KBM-7 (cell line): ENCODE data around the gene UQCRC2.
"Not testable (repeated sequence)": the region's sequence is repeated elsewhere in the genome, so short reads cannot be mapped to it uniquely, and the experiment has no call there.

Experiments
- DNase-seq: peaks from one replicate; pipeline ENCODE4 v3.0.0-alpha.2; 2015
- in situ Hi-C: fragments of 300-500 bp; cut with MboI; formaldehyde crosslinking; loops from 2 replicates; pipeline ENCODE4 v1.14.3; 2020; ENCODE audit warnings: low sequenced_read_pairs, low pct_unique_long_range_greater_than_20kb, mixed read lengths

UQCRC2 gene

GRCh38 chr16:22005746-22006145 lies 52.6 kb downstream of the UQCRC2 start:
- in situ Hi-C loops = no loop called here
- DNase-seq = no peak

DNA sequence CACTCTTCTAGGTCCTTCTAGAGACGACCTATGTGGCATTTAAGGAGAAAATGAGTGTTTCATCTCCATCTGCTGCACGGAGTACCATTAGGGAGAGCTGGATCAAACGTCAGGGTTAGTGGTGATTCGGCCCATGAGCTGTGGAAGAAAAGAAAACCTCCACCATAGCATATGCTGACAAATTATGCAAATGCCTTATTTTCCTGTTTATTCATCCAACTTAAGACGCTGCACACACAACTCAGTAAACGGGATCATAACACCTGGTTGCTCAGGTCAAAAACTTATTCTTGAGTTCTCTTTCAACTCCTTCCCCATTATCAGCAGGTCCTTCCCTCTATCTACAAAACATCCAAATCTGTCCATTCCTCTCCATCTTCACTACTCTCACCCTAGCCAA lies 53.5 kb downstream of the UQCRC2 start:
- DNase-seq = no peak
- in situ Hi-C loops = no loop called here

- DNase-seq = no peak
- in situ Hi-C loops = no loop called here
Observed at GRCh38 chr16:22007159-22007508, 54.0 kb downstream of the UQCRC2 start.

DNA sequence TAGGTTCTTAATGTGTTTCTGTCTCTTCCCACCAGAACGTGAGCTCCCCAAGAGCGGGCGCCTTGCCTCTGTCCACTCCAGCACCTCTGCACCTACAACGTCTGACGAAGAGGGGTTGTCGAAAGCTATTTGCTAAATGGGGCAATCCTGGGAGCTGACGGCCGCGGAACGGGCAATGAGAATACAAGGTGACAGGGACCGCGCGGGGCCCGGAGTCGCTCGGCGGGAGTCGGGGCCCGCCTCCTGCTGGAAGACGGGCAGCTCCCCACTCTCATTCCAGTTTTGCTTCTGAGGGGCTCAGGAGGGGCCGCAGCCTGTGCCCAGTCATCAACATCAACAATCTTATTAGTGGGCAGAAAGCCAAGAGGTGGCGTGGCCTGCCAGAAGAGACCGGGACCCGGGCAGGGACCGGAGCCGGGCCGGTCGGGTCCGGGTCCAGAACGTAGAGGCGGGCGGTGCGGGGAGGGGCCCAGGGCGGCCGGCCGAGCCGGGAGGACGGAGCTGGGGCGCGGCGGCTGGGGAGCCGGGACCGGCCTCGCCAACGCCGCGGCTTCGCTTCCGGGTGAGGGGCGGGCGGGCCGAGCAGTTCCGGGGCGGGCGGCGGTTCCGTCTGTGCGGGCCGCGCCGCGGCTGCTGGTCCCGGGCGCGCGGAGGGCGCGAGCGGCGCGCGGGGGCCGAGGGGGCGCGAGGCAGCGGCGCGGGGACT lies 54.5 kb downstream of the UQCRC2 start, which contains the start of gene MOSMO:
Gene MOSMO, plus strand, starts transcription at position 603 of the 706 bp plus-strand sequence. CDS start 191 bp downstream, outside the sequence.
- DNase-seq = peak; percentile 63

DNA sequence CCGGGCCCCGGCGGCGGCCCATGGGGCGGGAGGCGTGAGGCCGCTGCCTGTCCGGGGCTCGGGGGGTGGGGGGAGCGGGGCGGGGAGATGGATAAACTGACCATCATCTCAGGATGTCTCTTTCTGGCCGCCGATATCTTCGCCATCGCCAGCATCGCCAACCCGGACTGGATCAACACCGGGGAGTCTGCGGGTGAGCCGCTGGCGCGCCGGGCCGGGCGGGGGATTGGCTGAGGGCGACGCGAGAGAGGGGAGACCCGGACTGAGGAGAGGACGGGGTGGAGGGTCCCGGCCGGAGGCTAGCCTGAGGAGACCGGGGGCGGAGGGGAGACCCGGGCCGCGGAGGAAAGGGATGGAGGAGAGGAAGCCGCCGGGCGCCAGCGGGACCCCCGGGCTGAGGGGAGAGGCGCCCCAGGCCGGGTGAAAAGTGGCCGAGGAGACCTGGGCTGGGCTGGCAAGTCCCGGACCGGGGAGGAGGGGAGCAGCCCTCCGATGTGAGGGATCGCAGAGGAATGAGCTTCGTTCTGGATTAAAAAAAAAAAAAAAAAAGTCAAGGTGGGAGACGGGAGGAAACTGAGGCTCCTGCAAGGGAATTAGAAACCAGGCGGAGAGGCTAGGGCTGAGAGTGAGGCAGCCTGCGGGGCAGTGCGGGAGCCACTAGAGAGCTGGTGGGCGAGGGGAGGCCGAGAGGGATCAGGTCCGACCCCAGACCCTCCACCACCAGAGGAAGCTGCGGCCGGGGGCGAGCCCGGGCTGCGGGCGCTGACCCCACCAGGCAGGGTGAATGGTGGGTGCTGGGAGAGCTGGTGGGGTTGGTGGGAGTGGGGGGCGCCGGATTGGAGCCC lies 55.3 kb downstream of the UQCRC2 start:
- DNase-seq = peak; percentile 12
- in situ Hi-C loops = no loop called here

More for the DNA sequence above, 54.5 kb downstream of the UQCRC2 start, which contains the start of gene MOSMO:
- in situ Hi-C loops = no loop called here

DNA sequence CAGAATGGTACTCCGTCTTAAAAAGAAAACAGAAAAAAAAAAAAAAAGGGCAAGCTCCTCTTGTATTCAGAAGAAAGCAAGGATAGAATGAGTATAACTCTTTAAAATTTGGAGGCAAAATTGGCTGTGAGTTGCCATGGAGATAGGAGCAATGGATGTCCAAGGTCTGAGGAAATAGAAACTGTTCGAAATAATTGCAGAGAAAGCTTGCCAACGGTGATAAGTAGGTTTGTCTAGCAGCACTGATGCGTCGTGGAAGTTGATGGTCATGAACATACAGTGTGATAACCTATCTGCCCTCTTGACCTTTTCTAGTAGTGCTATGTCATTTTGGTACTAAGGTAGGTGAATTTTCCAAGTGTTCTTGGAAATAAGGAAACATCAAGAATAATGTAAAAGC lies 57.7 kb downstream of the UQCRC2 start:
- DNase-seq = no peak
- in situ Hi-C loops = no loop called here

- no peak for DNase-seq
- in situ Hi-C loops = no loop called here
Observed at GRCh38 chr16:22012241-22012640, 59.1 kb downstream of the UQCRC2 start.

GRCh38 chr16:22013486-22013885 lies 60.3 kb downstream of the UQCRC2 start:
- in situ Hi-C loops = no loop called here
- DNase-seq = no peak

DNA sequence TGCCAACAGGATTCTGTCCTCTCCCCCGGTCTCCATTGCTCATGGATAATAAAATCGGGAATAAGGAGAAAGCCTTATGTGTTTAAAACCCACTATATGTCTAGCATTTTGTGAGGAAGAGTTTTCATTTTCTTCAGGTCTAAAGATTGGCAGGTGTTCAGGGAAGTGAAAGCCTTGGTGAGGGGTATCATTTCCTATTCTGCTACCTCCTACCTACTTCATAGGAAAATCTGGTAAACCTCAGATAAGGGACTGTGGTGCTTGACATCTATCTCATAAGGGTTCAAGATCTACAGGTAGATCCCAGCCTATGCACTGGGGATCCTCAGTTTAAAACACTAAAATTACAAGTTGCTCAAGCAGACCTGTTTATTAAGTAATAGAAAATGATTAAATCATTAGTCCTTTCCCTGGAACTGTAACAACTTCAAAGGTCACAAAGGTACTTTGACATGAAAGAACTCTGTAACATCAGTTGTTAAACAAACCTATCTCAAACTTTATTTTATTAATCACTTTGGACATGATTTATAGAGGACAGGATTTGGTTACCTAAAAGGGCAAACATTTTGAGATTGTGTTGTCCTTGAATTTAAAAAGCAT lies 61.2 kb downstream of the UQCRC2 start:
- in situ Hi-C loops = no loop called here
- DNase-seq = no peak

DNA sequence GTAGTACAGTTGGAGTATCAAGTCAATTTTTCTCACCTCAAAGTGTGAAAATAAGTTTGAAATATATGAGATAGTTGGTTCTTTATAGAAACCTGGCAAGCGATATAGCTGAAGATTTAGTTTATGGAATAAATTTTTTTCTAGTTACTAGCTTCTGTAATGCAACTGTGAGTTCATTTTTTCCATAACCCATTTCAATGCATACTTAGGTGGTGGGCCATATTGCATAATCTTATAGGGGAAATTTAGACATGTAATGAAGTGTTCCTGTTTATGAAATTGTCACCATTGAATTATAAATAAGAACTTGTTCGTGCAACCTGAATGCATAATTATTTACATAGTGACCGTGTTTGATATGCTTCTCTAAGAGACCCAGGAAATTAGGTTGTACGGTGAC lies 63.8 kb downstream of the UQCRC2 start:
- in situ Hi-C loops = no loop called here

DNA sequence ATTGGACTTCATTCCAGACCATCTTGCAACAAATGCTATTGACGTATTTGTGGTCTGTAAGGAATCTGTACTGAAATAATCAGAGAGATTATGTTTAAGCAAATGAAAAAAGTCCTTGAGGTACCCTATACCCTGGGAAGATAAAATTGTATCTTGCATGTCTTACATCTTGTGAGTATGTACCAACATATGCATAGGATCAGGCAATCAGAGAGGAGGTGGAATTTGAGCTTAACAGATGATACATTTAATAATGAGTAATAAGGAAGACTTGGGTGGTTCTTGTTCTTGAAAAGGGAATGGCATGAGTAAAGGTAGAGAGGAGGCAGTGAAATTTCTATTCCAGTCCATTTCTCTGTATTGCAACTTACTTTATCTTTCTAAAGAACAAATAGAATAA lies 65.4 kb downstream of the UQCRC2 start:
- in situ Hi-C loops = no loop called here
- DNase-seq = no peak

More for the DNA sequence above, 63.8 kb downstream of the UQCRC2 start:
- no peak for DNase-seq

- in situ Hi-C loops = no loop called here
- no peak for DNase-seq
Observed at GRCh38 chr16:22022151-22022550, 69.0 kb downstream of the UQCRC2 start.

DNA sequence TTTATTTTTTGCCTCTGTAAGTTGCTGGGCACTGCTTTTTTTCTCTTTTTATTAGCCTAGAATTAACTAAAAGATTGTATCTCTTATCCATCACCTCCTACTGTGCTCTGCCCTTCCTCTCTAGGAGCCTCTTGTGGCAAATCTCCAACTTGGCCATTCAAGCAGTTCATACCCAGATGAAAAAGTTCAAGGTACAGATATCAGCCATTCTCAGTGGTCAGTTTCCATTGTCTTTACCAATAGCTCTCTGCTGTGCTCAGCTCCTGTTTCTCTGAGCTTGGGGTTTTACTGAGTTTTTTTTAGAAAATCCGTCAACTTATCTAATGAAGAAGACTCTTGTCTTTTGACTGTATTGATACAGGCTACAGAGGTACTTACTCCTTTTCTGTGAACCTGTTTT lies 70.3 kb downstream of the UQCRC2 start:
- DNase-seq = no peak
- in situ Hi-C loops = no loop called here

DNA sequence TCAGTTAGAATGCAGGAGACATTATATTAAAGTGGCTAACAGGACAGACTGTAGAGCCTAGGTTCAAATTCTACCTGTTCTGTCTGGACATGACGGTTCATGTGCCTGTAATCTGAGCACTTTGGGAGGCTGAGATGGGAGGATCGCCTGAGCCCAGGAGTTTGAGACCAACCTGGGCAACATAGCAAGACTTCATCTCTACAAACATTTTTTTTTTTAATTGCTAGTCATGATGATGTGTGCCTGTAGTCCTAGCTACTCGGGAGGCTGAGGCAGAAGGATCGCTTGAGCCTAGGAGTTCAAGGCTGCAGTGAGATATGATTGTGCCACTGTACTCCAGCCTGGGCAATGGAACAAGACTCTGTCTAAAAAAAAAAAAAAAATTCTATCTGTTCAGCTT lies 71.6 kb downstream of the UQCRC2 start:
- DNase-seq, in situ Hi-C loops: not testable (repeated sequence)

GRCh38 chr16:22027633-22028032 lies 74.5 kb downstream of the UQCRC2 start:
- in situ Hi-C loops = no loop called here

GRCh38 chr16:22029632-22030031 lies 76.5 kb downstream of the UQCRC2 start:
- in situ Hi-C loops = no loop called here
- no peak for DNase-seq

More at GRCh38 chr16:22027633-22028032, 74.5 kb downstream of the UQCRC2 start:
- no peak for DNase-seq

DNA sequence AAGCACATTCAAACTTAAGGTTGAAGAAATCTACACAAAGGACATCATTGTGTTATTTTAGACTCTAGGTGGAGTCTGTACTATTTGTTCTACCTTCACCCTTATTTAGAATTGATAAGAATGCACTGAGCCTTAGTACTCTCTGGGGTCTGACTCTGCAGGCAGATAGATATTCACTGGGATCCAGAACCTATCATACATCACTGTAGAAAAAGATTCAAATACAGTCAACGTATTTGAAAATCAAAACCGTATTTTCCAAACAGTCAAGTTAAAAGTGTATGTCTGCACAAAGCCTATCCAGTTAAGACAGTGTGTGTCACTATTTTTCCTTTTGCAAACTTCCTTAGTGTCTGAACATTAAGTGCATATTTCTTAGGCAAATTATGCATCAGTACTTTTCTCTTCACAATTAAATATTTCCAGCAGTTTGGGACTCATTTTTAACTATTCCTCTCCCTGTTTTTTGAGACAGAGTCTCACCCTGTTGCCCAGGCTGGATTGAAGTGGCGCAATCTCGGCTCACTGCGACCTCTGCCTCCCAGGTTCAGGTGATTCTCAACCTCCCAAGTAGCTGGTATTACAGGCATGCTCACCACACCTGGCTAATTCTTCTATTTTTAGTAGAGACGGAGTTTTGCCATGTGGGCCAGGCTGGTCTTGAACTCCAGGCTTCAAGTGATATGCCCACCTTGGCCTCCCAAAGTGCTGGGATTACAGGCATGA lies 77.1 kb downstream of the UQCRC2 start:
- no peak for DNase-seq
- in situ Hi-C loops = no loop called here

GRCh38 chr16:22031483-22032083 lies 78.4 kb downstream of the UQCRC2 start:
- peak; percentile 13 for DNase-seq
- in situ Hi-C loops = no loop called here
